ENCODE measurements around the gene ZFYVE21.

The ZFYVE21 gene

DNA sequence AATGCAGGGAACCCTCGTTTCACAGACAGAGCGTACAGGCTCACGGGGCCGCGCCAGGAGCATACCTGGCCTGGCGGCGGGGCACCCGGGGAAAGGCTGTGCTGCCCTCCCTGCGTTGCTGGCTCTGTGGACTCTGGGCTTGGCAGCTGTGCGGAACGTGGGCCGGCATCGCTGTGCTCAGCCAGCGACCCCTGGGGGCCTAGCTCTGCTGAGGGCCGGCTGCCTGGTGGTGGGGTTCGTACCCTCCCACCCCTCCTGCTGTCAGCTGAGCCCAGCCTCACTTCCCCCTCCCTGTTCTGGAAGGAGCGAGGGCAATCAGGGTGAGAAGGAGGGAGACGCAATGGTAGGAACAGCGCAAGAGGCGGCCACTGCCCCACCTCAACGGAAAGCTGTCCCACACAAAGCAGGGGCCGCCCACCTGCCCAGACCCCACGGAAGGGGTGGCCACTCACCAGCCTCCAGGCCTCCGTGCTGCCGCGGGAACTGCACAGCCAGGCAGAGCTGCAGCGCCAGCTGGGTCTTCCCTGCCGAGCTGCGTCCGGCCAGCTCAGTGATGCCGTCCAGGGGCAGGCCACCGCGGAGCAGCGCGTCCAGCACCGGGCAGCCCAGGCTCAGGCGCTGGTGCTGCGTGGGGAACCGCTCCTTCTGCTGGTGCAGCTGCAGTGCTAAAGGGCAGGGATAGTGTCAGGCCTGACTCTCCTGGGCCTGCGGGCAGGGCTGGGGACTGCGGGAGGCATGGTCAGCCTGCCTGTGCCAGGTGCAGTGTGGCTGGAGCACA is 8.9 kb upstream of the ZFYVE21 start:
- no peak for DNase-seq

DNA sequence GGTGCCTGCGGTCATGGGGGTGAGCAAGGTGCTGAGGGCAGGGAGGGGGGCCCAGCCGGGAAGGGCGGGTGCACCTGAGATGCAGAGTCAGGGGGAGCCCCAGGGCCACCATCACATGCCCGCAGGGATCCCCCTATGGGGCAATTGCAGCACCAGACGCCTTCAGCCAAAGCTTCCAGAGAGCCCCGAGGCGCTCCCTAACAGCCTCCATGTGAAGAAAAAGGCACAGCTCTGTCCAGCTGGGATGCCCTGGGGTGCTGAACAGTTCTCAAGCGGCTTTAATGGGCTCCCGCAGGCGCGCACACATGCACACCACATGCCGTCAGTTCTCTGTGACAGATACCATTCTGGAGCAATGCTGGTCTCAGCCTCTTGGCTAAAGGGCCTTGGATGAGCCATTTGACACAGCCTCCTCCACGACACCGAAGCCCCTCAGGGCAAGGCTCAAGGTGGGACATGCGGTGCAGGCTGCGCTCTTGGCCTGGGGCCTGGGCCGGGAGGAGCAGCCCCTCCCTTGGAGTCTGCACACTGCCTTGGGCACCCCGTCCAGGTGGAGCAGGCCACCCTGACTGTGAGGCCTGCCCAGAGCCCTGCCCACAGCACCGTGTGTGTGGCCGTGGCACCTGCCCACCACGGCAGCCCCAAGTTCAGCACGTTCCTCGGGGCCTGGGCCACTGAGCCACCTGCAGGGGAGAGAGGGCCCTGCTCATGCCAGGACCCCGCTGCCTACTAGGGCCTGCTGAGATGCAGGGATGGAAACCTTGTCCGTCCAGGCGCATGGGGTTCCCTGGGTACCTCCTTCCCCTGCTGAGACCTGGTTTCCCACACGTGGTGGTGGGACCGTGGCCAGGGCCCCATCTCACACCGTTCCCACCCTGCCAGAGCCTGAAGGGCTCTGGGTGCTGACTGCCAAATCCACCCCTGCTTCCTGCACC is 8.0 kb upstream of the ZFYVE21 start:
- DNase-seq: no peak

DNA sequence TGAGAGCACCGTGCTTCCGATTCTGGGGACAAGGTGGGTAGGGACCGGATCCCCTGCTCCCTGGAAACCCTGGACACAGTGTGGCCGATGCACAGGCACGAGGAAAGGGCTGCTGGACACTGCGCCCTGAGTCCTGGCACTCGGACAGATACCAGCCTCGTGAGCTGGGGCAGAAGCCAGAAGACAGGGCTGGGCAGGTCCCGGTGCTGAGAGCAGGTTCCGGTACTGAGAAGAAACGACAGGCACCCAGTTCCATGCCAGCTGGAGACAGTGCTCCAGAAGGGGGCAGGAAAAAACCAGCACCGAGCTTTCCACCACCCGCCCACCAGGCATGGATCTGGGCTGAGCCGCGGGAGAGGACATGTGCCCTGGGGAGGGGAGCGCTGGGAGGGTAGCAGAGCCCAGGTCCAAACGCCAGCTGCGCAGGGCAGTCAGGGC is 6.8 kb upstream of the ZFYVE21 start:
- no peak for DNase-seq

DNA sequence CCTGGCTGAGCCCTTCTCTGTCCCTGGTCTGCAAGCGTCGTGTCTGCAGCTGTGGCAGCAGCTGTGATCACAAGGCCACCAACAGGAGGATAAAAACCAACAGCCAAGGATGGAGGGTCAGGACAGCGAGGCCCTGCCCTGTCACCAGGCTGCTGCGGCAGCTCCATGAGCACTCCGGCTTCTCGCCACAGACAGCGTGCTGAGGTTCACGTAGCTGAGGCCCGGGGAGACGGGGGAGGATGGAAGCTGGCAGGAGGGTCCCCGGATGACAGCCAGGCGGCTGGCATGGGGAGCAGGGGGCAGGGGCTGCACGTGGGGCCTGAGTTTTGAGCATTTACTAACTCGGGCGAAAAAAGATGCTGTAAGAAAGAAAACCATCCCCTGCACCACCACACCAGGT is 5.8 kb upstream of the ZFYVE21 start:
- no peak for DNase-seq

DNA sequence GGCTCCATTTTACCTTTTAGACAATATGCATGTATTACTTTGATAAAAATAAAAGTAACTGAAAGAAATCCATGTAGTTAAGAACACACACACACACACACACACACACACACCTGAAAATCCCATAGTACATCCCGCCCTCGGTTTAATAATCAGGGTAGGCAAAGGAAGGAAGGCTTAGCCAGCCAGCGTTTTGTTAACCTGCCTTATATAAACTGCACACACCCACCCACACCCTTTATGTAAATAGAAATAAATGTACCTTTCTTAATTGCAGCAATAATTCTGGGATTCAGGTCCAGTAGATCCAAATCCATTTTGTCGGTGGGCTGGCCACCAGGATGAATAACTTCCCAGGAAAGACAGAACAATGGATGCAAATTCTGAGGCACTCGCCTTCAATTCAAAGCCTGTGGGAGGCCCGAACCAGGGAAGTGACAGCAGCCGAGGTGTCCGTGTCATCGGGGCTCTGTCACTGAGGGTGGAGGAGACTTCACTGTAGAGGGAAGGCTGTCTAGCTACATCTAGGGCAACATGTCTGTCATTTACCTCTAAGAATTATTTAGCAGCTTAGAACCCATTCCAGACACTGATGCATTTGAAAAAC is 4.7 kb upstream of the ZFYVE21 start:
- no peak for DNase-seq

DNA sequence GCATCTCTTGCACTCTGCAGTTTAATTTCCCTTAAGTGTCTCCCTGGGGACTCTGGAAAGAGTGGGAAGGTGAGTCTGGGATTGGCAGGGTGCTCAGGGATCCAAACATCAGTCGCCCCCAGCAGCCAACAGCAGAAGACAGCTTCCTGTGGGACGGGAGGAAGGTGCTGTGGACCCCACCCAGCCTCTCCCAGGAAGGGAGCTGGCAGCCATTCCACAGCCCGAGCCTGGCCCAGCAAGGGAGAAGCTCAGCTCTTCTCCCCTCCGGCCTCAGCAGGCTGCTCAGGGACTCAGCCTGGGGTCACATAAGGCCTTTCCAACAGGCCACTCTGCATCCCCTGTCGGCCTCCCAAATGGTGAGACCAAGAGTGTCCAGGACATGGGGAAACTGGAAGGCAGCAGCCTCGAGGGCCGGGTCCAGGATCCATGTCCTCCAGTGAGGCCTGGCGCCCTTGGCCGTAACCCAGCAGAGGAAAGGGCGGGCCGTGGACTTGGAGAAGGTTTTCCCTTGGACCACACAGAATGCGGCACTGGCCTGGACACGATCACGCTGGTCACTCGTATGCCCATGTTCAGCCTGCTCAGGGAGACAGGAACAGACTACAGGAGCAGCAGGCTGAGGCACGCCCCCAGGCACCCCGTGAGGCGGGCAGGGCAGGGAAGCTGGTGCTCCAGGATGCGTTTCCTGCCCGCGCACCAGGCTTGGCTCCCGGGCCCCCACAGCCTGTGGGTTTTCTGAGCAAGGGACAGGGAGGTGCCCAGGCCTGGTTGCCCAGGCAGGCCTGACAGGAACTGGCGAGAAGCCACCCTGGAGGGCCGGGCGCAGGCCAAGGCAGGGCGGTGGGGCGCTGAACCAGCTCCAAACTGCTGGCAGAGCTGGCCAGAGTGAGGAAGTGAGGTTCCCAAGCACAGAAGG is 3.8 kb upstream of the ZFYVE21 start:
- DNase-seq: no peak

DNA sequence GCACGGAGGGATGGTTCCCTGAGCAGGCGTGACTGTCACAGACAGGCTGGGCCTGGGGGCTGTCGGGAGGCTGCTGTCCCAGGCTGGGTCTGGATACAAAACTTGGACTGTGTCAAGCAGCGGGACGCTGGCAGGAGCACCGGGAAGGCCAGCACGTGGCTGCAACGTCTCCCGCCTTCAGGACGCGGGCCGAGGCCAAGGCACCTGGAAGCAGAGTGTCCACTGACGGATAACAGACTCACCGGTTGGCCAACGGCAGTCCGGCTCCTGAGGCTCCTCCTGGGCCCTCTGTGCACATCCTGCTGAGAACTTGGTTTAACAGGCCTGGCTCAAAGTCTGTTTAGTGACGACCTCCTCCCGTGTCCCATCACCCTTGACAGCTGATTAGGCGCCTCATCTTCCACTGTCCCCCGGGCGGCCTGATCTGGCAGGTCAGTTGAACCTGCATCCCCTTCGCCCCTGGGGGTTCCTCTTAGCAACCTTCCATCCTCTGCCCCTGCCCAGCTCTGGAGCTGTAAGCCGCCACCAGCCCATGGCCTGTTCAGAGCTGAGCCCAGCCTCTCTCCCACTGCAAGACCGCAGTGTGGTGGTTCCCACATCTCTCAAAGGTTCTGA is 2.9 kb upstream of the ZFYVE21 start:
- DNase-seq: no peak

DNA sequence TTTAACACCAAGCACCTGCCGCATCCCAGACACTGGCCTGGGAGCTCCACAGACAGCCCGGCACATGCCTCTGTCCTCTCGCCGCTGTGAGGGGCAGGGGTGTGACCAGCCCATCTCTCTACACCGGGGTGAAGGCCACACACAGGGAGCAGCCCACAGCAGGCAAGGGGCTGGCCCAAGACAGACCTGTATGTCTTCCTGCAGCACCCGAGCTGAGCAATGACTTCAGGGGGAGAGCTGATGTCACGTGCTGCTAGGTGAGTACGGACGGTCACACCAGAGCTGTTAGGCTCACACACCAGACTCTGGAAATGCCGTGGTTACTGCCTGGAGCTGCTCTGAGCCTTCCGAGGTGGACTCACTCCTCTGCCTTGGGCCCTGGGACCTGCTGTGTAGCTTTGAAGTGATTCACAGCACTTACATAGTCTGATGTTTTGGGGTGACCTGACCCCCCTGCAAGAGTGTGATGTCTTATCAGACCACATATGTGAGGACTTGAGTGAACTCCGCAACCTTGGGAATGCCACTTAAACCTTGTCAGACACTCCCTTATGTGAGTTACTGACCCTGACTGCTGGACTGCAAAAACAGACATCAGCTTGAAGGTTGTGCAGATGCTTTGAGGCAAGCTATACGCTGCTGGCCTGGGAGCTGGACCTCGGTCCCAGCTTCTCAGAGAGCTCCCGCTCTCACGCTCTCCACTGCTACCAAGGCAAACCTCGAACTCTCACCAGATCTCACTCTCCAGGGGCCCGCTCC is 2.1 kb upstream of the ZFYVE21 start:
- no peak for DNase-seq

DNA sequence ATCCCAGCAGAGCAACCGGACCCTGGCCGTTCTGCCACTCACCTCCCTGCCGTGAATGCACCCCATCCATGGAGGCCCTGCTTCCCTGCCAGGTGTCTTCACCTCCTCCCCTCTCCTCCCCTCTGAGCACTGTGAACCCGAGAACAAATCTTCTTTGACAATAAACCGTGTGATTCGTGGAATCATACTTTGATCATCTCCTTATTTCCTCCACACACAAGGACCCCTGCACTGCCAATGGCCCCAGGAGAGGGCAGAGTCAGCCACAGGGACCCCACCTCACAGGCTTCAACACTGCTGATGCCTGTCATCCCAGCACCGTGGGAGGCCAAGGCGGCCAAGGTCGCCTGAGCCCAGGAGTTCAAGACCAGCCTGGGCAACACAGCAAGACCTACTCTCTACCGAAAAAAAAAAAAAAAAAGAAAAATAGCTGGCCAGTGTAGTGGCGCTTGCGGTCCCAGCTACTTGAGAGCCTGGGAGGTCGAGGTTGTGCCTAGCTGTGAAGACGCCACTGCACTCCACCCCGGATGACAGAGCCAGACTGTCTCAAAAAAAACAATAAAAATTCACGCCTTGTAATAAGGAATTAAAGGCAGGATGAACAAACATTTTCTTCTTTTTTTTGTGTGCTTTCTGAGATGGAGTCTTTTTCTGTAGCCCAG is 1.4 kb upstream of the ZFYVE21 start:
- no peak for DNase-seq

DNA sequence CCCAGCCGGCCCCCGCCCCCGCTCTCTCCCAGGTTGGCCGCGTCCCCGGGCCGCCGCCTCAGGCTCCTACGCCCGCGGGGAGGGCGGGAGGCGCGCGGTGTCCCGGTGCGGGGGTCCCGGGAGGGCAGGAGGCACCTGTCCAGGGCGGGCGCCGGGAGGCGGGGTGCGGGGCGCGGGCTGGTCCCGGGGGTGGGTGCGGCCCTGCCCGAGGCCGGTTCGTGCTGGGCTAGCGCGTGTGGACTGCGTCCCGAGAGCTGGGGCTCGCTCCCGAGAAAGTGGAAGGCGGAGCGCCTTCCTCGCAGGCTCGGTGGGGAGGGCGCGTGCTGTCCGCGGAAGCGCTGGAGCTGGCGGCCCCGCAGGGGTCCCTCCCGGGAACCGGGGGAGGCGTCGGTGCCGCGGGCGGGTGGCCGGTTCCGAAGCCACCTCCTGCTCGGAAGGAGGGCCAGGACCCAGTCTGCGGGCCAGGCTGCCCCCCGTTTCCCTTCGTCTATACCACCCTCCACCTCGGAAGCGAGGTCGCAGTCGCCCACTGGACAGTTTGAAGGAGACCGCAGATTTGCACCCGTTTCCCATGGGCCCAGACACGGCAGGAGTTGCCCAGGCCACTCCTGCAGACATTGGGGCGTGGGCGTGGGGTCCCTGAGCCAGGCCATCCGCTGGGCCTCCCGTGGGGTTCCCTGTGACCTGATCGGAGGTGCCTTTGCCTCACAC is 636 bp downstream of the ZFYVE21 start:
- DNase-seq: no peak

DNA sequence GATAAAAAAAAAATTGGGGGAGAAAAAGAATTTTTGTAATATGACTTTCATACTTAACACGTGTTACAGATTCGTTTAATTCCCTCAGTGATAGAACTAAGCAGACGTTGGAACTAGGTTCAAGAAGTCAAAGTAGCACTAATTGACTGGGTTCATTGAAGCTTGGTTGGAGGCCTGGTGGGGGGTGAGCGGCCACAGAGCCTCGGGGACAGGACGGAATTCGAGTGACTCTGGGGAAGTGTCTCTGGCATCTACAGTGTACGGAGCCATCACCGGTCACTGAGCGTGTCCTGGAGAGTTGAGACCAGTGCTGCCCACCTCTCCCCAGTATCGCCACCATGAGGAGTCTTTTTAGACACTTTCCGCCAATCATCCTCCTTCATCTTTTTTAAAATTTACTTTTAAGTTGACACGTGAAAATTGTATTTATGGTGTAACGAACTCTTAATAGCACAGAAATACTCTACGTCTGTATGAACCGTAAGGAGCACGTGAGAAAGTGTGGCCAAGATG is 1.3 kb downstream of the ZFYVE21 start:
- no peak for DNase-seq

DNA sequence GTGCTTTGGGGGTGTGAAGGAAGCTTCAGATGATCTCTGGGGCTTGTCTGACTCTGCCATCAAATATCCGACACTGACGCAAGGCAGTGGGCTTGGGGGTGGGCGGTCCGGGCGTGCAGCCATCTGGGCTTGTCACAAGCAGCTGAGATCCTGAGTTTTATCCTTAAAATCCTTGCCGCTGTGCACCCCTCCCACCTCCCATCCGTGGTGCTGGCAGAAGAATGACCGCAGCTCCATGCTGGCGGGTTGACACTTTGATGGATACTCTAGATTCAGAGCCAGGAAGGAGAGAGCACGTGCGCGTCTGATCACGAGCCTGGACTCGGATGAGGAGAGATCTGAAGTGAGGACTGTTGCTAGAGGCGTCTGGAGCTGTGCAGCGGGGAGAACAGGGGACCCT is 3.0 kb downstream of the ZFYVE21 start:
- peak; percentile 71 for DNase-seq

DNA sequence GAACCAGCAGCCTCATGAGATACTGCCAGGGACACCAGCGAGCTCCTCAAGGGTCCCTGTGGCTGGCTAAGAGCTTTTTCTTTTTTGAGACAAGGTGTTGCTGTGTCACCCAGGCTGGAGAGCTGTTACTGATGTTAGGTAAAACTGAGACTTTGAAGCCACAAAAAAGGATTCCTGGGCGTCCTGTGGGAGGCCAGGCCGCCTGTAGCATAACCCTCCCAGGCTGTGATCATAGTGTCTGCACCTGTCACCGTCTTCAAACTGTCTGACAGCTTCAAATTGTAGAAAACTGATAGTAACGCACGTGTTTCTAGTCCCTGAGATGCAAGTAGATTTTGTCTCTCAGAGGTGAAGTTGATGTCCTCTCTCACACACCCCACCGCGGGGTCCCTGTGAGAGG is 4.1 kb downstream of the ZFYVE21 start:
- no peak for DNase-seq

DNA sequence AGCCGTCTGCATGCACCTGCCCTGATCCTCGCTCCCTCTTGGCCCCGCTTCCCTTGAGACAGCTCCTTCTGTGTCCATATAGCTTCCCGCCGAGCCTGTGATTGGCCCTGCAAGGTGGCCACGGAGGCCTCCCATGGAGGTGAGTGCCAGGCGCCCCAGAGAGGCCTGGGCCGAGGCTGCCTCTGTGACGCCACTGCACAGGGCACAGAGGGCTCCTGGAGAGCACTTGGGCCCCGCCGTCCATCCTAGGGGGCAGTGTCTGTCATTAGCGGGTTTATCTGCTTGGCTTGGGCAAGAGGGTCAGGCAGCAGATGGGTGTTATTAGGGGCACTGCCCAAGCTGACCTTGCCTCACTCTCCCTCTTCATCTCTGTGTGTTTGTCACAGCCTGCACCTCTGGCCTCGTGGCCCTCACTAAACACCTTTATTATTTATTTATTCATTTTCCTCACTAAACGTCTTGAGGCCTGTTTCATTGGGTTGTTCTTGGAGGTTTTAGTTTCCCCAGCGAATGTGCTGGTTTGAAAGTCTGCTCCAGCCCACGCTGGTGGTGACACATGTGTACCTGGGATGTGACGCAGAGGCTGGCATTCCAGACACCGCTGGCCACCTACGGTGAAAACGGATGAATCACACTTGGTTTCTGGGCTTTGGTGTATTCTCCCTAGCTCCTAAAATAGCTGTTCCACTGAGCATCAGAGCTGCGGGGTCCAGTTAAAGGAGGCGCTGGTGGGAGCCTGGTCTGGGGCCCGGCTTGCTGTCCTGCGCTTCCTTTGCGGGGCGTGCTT is 5.9 kb downstream of the ZFYVE21 start:
- no peak for DNase-seq

DNA sequence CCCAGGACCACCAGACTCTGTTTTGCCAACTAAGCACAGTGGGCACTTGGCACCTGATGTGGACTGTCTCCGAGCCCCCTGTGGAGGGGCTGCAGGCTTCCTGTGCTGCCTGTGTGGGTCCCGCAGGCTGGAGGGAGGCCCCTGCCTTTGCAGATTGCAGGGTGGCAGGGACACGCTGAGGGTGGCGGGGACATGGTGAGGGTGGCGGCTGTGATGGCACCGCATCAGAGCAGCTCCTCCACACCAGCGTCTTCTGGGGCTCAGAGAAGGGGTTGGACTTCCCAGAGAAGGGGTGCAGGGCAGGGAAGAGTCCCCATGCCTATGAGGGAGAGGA is 8.1 kb downstream of the ZFYVE21 start:
- no peak for DNase-seq

DNA sequence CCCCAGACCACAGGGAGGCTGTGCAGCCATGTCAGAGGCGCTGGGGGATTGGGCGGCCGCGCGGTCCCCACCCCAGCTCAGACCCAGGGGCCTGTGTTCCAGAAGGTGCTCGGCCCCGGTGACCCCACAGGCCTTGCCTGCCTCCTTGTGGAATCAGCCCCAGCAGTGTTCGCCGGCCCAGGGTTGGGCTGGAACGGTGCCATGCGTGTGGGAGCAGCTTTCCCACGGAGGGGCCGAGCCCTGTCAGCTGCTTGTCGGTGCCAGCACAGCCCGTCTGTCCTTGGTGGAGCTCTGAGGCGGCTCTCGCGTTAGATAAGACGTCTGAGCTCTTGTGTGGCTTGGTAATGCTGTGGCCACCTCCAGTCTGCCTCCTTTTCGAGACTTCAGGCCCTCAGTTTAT is 8.5 kb downstream of the ZFYVE21 start:
- peak; percentile 79 for DNase-seq

DNA sequence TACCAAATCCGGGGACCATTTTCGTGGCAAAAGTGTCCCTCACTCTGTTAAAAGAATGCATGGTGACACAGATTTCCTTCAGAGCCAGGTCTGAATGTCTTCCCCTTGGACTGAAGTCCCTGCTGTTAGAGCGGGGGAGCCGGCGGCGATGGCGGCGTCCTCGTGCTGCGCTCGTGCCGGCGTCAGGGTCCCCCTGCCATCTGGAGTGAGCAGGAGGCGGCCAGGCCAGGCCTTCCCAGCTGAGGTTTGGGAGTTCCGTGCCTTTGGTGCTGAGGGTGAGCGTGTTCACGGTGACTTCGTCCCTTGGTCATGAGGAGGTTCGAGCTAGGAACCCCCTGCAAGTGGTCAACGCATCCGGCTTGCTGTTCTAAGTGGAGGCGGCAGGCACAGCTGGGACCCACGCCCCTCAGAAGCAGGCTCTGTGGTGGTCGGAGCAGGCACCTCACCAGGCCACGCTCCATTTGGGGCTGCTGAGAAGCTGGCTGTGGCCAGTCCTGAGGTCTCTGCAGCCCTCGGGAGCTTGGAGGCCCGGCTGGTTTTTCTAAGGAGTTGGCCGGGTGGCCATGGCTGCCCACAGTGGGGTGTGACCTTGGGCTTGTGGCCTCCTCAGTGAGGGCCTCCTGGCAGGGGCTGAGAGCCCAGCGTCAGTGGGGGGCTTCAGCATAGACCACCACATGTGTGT is 9.5 kb downstream of the ZFYVE21 start:
- no peak for DNase-seq

DNA sequence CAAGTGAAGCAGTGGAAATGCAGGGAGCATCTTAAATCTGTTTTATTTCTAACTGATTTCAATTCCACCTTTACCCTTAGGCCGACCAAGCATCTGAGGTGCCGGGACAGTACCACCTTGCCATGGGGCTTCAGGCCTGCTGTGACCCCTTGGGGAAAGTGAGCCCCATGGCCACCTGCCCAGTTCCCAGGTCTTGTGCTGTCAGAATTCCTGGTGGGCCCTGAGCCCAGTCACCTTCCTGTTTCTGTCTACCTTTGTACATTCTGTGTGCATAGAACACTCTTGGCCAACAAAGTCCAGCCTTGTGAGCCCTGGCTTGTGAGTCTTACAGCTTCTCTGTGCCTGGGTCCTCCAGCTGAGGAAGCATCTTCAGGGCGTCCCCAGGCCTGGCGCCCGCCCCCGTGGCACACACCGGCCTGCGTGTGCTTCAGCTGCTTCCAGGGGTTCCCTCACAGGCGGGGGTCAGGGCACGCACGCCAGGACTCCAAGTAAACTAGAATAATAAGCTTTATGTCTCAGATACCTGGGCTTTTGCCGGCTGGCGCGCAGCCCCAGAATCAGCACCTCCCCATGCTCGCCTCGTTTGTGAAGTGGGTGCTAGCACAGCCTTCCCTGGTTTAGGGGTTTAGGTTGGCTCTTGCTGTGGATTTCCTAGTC is 10.3 kb downstream of the ZFYVE21 start:
- DNase-seq: no peak

Data from right hindlimb (tissue), 1 donor.